ENCODE results near the gene HIVEP3.

Gene HIVEP3

GRCh38 chr1:41618066-41618825, 300.5 kb downstream of the HIVEP3 start:
- peaks cover 16% of the 10 kb centered on the region for H3K4me1 ChIP-seq (ENCODE audit: control insufficient read depth, insufficient read depth, low read length)
- no peak overlapping the region for H3K4me3 ChIP-seq (ENCODE audit: low read length)
- H3K9me3 ChIP-seq (ENCODE audit: control insufficient read depth, low read length) = no peaks in the 10 kb centered on the region
- no peak overlapping the region for H3K9ac ChIP-seq (ENCODE audit: low read length)
- no peaks in the 10 kb centered on the region for H3K27me3 ChIP-seq (ENCODE audit: control insufficient read depth, insufficient read depth, low read length)
- no peaks in the 10 kb centered on the region for H3K36me3 ChIP-seq (ENCODE audit: control insufficient read depth, insufficient read depth, low read length)

- Histone ChIP-seq H3K36me3 (ENCODE audit: control insufficient read depth, insufficient read depth, low read length) (no peaks in the 10 kb centered on the region), H3K9me3 (ENCODE audit: control insufficient read depth, low read length) (no peaks in the 10 kb centered on the region), H3K4me3 (ENCODE audit: low read length) (no peak overlapping the region), H3K9ac (ENCODE audit: low read length) (no peak overlapping the region), H3K4me1 (ENCODE audit: control insufficient read depth, insufficient read depth, low read length) (peaks cover 16% of the 10 kb centered on the region), H3K27me3 (ENCODE audit: control insufficient read depth, insufficient read depth, low read length) (no peaks in the 10 kb centered on the region)
These were observed 301.4 kb downstream of the HIVEP3 start for GRCh38 chr1:41617336-41617735.

DNA sequence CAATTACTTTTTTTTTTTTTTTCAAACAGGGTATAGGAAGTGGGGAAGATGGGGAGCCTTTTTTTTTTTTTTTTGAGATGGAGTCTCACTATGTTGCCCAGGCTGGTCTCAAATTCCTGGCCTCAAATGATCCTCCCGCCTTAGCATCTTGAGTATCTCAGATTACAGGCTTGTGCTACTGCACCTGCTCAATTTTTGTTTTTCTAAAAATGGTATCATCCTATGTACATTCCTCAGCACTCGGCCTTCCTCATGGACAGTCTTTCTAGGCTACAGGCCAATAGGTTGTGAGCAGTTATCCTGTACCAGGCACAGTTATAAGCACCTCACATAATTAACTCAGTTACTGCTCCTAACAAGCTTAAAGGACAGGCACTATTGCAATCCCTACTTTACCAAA, 302.2 kb downstream of the HIVEP3 start:
- no peak overlapping the region for H3K4me3 ChIP-seq (ENCODE audit: low read length)
- H3K4me1 ChIP-seq (ENCODE audit: control insufficient read depth, insufficient read depth, low read length) = peaks cover 16% of the 10 kb centered on the region
- H3K9ac ChIP-seq (ENCODE audit: low read length) = no peak overlapping the region
- no peaks in the 10 kb centered on the region for H3K9me3 ChIP-seq (ENCODE audit: control insufficient read depth, low read length)
- H3K36me3 ChIP-seq (ENCODE audit: control insufficient read depth, insufficient read depth, low read length) = no peaks in the 10 kb centered on the region
- H3K27me3 ChIP-seq (ENCODE audit: control insufficient read depth, insufficient read depth, low read length) = no peaks in the 10 kb centered on the region

DNA sequence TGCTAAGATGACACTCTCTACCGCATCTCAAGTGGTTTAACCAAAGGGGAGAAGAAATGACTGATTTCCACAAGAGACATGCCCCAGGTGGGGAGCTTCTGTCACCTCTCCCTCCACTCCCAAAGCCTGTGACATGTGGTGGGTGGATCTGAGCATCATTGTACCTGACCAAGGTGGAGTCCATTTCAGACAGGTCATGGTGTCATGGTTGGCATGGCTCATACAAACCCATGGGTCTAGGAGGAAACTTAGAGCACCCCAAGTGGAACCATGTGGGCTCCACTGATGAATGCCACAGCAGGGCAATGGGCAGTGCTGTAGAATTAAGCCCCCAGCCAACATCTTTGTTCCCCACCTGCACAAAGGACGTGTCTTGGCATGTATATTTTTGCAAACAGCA, 302.7 kb downstream of the HIVEP3 start:
- H3K9ac ChIP-seq (ENCODE audit: low read length) = no peak overlapping the region
- peaks cover 16% of the 10 kb centered on the region for H3K4me1 ChIP-seq (ENCODE audit: control insufficient read depth, insufficient read depth, low read length)
- H3K36me3 ChIP-seq (ENCODE audit: control insufficient read depth, insufficient read depth, low read length) = no peaks in the 10 kb centered on the region
- H3K9me3 ChIP-seq (ENCODE audit: control insufficient read depth, low read length) = no peaks in the 10 kb centered on the region
- no peak overlapping the region for H3K4me3 ChIP-seq (ENCODE audit: low read length)
- no peaks in the 10 kb centered on the region for H3K27me3 ChIP-seq (ENCODE audit: control insufficient read depth, insufficient read depth, low read length)

- Histone ChIP-seq H3K36me3 (ENCODE audit: control insufficient read depth, insufficient read depth, low read length) (no peaks in the 10 kb centered on the region), H3K9ac (ENCODE audit: low read length) (no peak overlapping the region), H3K27me3 (ENCODE audit: control insufficient read depth, insufficient read depth, low read length) (no peaks in the 10 kb centered on the region), H3K4me3 (ENCODE audit: low read length) (no peak overlapping the region), H3K4me1 (ENCODE audit: control insufficient read depth, insufficient read depth, low read length) (peaks cover 23% of the 10 kb centered on the region), H3K9me3 (ENCODE audit: control insufficient read depth, low read length) (no peaks in the 10 kb centered on the region)
These were observed 303.4 kb downstream of the HIVEP3 start for GRCh38 chr1:41615316-41615715.

DNA sequence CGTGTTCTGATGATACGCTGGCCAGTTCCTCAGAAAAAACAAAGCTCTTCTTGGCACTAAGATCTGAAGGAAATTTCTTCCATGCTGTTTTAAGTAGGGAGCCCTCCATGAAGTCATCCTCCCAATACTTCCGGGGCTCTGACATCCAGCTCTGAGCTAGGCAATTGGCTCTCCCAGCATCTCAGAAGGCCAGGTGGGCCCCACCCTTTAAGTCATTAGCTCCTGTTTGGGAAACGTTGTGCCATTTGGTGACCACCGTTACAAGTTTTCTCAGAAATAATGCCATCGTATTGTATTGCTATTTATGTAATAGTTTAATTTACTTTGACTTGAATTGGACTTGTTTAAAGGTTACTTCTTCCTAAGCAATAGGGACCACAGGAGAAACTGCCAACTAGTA, 303.9 kb downstream of the HIVEP3 start:
- Histone ChIP-seq H3K4me1 (ENCODE audit: control insufficient read depth, insufficient read depth, low read length) (peaks cover 23% of the 10 kb centered on the region), H3K9ac (ENCODE audit: low read length) (no peak overlapping the region), H3K27me3 (ENCODE audit: control insufficient read depth, insufficient read depth, low read length) (no peaks in the 10 kb centered on the region), H3K4me3 (ENCODE audit: low read length) (no peak overlapping the region), H3K36me3 (ENCODE audit: control insufficient read depth, insufficient read depth, low read length) (no peaks in the 10 kb centered on the region), H3K9me3 (ENCODE audit: control insufficient read depth, low read length) (no peaks in the 10 kb centered on the region)

GRCh38 chr1:41613689-41614574, 304.8 kb downstream of the HIVEP3 start:
- H3K9ac ChIP-seq (ENCODE audit: low read length) = no peak overlapping the region
- H3K4me3 ChIP-seq (ENCODE audit: low read length) = no peak overlapping the region
- no peaks in the 10 kb centered on the region for H3K9me3 ChIP-seq (ENCODE audit: control insufficient read depth, low read length)
- no peaks in the 10 kb centered on the region for H3K36me3 ChIP-seq (ENCODE audit: control insufficient read depth, insufficient read depth, low read length)
- no peaks in the 10 kb centered on the region for H3K27me3 ChIP-seq (ENCODE audit: control insufficient read depth, insufficient read depth, low read length)
- H3K4me1 ChIP-seq (ENCODE audit: control insufficient read depth, insufficient read depth, low read length) = peaks cover 23% of the 10 kb centered on the region

DNA sequence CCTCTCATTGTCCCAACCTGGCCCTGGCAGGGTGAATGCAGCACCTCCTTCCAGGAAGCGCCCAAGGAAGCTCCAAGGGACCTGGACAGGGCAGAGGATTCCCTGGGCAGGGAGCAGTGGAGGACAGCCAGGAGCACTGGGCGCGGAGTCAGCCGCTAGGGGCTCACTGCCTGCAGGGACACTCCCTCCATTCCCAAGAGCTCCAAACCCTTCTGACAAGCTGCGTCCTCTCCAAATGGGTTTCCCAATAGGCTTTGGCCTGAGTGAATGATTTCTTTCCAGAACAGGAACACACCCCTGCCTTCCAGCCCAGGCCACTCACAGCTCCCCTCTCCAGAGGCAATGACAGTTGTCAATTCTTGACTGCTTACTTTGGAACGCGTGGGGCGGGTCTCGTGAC, 305.8 kb downstream of the HIVEP3 start:
- Histone ChIP-seq H3K4me1 (ENCODE audit: control insufficient read depth, insufficient read depth, low read length) (peaks cover 13% of the 10 kb centered on the region), H3K27me3 (ENCODE audit: control insufficient read depth, insufficient read depth, low read length) (no peaks in the 10 kb centered on the region), H3K4me3 (ENCODE audit: low read length) (no peak overlapping the region), H3K36me3 (ENCODE audit: control insufficient read depth, insufficient read depth, low read length) (no peaks in the 10 kb centered on the region), H3K9ac (ENCODE audit: low read length) (no peak overlapping the region), H3K9me3 (ENCODE audit: control insufficient read depth, low read length) (no peaks in the 10 kb centered on the region)

DNA sequence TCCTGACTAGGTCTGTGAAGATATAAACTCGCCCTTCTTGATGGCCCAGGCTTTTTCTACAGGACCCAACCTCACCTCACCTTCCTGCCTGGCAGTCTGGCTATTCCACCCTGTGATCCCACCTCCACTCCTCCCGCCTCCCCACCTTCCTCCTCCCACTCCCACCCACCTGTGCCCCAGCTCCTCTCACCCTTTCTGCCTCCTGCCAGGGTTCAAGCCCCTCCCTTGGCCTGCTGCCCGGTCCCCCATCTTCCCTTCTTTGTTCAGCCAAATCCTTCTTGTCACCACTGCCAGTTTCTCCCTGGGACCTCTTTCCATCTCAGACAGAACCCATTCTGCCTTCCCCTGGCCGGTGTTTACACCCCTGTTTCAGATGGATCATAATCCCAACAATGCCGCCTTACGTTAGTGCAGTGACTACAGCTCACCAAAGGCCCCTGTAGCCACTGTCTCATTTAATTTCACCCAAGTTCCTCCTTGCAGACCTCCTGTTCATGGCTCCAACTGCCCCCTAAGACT, 306.7 kb downstream of the HIVEP3 start:
- no peak overlapping the region for H3K4me3 ChIP-seq (ENCODE audit: low read length)
- peaks cover 7% of the 10 kb centered on the region for H3K4me1 ChIP-seq (ENCODE audit: control insufficient read depth, insufficient read depth, low read length)
- no peak overlapping the region for H3K9ac ChIP-seq (ENCODE audit: low read length)
- H3K27me3 ChIP-seq (ENCODE audit: control insufficient read depth, insufficient read depth, low read length) = no peaks in the 10 kb centered on the region
- no peaks in the 10 kb centered on the region for H3K36me3 ChIP-seq (ENCODE audit: control insufficient read depth, insufficient read depth, low read length)
- no peaks in the 10 kb centered on the region for H3K9me3 ChIP-seq (ENCODE audit: control insufficient read depth, low read length)

GRCh38 chr1:41611068-41611931, 307.4 kb downstream of the HIVEP3 start:
- no peaks in the 10 kb centered on the region for H3K9me3 ChIP-seq (ENCODE audit: control insufficient read depth, low read length)
- H3K27me3 ChIP-seq (ENCODE audit: control insufficient read depth, insufficient read depth, low read length) = no peaks in the 10 kb centered on the region
- H3K36me3 ChIP-seq (ENCODE audit: control insufficient read depth, insufficient read depth, low read length) = no peaks in the 10 kb centered on the region
- no peak overlapping the region for H3K9ac ChIP-seq (ENCODE audit: low read length)
- H3K4me1 ChIP-seq (ENCODE audit: control insufficient read depth, insufficient read depth, low read length) = peaks cover 7% of the 10 kb centered on the region
- no peak overlapping the region for H3K4me3 ChIP-seq (ENCODE audit: low read length)

DNA sequence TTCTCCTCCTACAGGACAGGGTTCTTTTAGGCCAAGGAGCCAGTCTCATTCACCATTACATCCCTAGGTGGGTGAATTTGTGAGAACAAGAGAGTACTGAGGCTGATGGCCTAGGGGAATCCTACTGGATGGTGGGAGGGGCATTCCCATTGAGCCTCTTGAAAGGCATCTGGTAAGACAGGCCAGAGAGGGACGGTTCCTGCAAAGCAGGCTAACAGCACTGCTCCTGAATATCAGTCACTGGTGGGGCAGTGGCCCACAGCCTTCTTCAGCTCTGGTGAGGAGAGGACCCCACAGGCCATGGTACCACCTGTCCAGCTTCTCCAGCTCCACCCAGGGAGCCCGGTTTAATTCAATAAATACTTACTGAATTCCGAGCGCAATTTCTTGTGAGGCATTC, 308.4 kb downstream of the HIVEP3 start:
- Histone ChIP-seq H3K9me3 (ENCODE audit: control insufficient read depth, low read length) (no peaks in the 10 kb centered on the region), H3K27me3 (ENCODE audit: control insufficient read depth, insufficient read depth, low read length) (no peaks in the 10 kb centered on the region), H3K4me3 (ENCODE audit: low read length) (no peak overlapping the region), H3K4me1 (ENCODE audit: control insufficient read depth, insufficient read depth, low read length) (peaks cover 7% of the 10 kb centered on the region), H3K36me3 (ENCODE audit: control insufficient read depth, insufficient read depth, low read length) (no peaks in the 10 kb centered on the region), H3K9ac (ENCODE audit: low read length) (no peak overlapping the region)

Data from mucosa of stomach (tissue), 1 donor.